Cerebellar cortex (tissue), 1 donor: Measurements from ENCODE around the gene UNC93A.
"Not testable (repeated sequence)": the region's sequence is repeated elsewhere in the genome, so short reads cannot be mapped to it uniquely, and the experiment has no call there.

ENCODE experiments used
- DNase-seq: peaks from one replicate; pipeline ENCODE4 v3.0.0-alpha.2; 2015; ENCODE audit warnings: low spot score

Gene UNC93A

DNA sequence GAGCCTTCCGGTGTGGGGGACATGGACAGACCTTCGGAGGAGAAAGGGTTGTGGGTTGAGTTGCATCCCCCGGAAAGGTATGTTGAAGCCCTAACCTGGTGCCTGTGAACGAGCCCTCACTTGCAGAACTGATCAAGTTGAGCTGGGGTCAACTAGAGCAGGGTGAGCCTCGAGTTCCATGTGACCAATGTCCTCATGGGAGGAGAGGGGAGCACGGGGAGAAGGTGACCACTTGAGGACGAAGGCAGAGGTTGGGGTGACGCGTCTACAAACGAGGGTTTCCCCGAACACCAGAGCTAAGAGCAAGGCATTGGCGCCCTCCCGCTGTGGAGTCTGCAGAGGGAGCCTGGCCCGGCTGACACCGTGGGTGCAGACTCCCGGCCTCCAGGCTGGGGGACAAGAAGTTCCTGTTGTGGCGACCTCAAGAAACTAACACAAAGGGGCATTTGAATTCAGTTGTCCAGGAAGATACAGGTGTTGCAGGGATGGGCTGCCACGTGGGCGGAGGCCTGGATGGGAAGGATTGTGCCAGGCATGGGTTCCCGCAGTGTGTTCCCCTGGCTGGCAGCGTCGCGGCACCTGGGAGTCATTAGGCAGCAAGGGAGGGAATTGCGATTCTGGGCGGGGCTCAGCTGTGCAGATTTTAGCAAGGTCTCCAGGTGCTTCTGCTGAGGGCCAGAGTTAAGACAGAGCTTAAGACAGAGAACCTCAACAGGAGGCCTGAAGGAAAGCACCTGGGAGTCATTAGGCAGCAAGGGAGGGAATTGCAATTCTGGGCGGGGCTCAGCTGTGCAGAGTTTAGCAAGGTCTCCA lies 20.4 kb upstream of the UNC93A start:
- DNase-seq: no peak

DNA sequence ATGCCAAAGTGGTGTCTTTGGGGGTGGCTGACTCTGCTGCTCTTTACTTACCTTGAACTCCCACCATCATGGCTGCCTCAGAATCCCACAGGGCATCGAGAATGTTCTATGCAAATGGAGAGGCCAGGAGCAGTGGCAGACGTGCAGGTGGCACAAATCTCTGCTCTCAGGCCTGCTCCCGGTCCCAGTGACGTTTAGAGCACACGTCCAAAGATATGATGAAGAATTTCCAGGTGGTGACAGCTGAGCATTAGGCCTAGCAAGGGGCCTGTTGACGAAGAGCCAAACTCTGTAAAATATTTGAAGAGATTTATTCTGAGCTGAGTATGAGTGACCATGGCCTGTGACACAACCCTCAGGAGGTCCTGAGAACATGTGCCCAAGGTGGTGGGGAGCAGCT lies 19.0 kb upstream of the UNC93A start:
- no peak for DNase-seq

DNA sequence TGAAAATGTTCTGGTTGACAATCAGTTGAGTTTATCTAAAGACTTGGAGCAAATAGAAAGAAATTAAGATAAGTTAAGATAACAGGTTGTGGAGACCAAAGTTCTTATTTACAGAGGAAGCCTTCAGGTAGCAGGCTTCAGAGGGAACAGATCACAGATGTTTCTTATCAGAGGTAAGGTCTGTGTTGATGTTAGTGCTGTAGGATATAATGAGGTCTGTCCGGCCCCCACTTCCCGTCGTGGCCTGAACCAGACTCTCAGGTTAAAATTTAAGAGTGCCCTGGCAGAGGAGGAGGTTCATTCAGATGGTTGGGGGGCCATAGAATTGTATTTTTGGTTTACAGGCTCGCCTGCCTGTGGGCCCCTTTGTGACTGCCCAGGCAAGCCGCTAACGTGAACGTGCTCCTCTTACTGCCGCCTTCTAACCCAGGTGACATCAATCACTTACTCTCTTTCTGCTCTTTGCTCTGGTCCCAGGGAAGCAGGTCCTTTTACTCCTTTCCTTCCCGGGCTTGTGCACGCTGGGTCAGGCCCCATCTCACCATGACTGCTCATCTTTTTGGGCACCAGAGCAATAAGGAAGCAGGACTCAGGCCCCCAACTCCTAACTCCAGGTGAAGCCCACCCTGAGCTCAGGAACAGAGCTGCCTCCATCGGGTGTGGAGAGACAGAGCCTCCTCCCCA lies 18.3 kb upstream of the UNC93A start:
- DNase-seq: no peak

DNA sequence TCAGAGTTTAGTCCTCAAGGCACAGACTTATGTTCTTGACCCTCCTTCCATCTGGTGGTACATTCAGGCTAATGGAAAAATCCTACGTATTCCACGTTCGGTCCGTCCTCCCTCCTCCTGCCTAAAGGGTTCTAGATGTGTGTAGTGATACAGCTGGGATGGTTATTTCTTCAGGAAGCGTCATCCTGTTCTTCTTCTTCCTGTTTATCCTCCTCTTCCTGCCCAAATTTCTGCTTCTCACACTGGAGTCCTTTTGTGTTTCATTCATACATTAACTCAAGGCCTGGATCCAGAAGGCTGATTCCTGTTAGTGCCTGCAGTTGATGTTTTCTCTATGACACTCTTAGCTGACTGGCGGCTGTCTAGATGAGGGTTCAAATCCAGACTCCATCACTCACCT lies 16.8 kb upstream of the UNC93A start:
- no peak for DNase-seq

DNA sequence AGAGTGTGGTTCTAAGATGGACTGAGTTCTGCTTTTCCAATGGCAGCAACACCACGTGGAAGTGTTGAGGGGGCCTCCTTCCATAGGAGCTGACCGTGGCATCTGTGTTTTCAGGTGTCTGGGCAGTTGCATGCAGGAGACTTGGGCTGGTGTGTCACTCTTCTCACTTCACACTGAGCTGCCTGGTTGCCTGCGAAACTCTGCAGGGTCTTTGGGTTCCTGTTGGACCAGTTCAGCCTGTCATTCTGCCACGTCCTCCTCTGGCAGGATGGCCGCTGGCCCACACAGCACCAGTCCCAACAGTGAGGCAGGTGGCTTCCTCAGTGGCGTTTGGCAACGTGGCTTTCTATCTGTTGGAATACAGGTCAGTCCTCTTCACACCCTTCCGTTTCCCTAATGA lies 16.1 kb upstream of the UNC93A start:
- peak; percentile 26 for DNase-seq

DNA sequence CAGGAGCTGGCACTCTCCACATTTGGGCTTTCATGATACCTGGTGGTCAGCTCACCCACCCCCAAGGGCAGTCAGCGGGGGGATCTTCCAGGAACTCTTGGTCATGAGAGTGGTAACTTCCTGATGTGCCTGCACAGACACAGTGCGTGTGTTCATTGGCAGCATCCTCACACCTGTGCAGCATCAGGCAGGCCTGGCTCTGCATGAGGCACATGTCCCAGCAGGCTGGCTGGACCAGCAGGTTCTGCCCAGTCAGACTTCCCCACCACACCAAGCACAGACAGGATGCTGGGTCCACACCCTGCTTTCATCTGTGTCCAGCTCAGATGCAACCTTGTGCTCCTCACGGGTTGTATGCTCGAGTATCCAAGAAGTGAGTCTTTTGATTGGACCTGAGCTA lies 15.7 kb upstream of the UNC93A start:
- no peak for DNase-seq

DNA sequence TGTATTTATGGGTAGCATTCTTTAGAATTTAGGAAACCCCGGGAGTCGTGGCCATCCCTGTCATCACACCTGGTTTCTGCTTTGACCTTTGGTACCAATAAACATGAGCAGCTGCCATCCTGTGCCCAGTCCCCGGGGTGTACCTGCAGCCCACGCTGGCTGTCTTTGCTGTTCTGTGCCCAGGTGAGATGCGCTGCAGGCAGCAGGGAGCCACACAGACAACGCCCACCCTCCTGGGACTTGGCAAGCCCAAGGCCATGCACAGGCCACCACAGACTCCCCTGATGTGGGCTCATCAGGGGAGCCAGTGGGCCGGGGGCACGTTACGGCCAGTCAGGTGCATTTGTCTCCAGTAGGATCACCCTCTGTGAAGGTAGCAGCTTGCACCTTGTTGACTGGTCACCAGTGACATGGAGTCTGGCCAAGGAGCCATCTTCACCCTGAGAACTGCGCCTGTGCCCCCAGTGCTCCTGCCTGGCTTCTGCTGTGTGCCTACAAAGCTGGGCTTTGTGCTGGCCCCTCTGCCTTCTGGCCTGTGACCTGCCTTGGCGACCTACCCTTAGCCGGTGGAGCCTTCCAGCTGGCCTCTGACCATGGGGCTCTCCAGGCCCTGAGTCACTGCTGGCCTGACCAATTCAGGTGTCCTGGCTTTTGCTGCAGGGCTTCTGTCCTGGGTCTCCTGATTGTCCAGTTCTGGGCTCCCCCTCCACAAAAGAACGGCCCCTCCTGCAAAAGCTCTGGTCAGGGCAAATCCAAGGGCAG lies 14.2 kb upstream of the UNC93A start:
- DNase-seq: no peak

DNA sequence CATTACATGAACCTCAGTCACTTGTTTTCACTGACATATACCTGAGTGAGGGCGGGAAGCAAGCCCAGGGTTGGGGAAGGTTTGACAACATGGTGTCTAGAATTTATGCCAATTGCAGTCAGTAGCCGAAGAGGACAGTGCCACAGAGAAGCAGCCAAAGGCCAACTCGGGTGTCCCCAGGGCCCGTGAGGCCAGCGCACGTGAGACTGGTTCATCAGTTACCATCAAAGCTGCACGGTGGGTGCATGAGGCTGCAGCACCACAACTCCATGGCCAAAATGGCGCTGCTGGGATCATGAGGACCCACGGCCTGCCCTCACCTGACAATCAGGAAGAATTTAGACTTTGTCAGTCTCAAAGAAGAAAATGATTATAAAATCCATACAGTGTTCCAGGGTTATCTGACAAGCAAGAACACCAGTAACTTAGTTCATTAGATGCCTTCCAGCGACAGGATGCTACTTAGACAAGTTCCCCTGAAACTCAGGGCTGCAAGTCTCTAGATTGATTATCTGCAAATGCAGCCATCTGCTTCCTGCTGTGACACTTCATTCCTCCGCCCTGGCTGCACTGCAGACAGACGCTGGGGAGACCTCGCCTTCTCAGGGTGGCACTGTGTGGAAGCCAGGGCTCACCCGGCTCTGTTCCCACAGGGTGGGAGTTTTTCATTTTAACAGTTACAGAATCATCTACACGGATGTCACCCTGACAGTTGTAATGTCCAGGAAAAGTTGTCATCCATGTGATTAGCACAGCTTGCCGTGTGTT lies 12.8 kb upstream of the UNC93A start:
- DNase-seq: not testable (repeated sequence)

DNA sequence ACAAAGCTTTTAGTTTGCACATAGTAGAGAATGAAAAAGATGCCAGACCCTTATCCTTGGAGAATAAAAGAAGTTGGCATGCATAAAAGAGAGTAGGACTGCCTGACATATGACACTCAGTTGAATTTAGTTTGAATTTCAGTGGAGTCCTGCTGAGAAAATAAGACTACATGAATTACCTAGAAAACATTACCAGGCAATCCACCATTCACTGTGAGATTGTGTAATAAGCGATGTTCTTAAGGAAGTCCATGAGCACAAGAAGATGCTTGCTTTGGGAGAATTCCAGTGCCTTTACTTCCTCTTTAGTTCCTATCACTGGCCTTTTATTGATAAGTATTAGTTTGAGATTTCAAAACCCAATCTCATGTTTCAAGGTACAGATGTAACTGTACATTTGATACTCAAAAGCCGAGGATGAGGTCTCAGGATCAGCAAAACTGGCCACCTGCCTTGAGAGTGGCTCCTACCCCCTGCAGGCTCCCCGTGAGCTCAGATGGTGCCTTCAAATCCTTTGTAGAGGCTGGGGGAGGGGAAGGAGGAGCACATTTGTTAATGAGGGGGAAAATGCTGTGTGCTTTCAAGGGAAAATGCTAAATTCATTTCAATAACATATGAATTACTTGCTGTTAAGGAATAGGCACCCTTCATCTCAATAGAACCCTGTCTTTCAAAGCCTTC lies 11.2 kb upstream of the UNC93A start:
- no peak for DNase-seq

DNA sequence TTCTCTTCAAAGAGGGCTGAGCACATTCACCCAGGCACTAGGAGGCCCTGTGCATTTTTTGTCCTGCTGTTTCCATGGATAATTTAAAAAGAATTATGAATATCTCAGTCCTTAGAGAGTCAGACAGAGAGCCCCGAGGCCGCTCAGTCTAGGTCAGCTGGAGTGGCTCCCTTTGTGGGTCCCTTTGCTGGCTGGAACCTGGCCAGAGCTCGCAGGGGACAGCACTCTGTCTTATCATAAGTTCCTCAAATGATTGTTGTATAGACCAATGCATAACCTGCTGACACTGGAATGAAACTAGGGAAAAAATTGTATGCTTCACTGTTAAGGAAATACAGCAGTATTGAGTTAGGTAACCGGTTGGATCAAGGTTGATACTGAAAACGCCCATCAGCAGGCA lies 10.6 kb upstream of the UNC93A start:
- DNase-seq: not testable (repeated sequence)

DNA sequence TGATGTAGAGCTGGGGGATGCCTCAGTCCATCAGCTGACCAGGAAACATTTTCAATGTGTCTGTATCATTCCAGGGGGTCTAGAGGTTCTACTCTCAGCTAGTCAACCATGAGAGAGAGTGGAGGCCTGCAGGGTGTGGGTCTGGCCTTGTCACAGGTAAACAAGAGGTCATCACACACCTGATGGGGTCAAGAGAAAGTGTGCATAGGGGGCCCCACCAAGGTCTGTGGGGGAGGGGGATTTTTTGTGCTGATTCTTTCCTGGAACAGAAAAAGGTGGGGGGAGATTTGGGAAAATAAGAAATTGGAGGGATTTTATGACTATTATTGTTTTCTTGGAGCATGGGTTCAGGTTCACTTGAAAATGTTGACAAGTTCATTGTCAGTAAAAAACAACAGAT lies 8.9 kb upstream of the UNC93A start:
- no peak for DNase-seq

DNA sequence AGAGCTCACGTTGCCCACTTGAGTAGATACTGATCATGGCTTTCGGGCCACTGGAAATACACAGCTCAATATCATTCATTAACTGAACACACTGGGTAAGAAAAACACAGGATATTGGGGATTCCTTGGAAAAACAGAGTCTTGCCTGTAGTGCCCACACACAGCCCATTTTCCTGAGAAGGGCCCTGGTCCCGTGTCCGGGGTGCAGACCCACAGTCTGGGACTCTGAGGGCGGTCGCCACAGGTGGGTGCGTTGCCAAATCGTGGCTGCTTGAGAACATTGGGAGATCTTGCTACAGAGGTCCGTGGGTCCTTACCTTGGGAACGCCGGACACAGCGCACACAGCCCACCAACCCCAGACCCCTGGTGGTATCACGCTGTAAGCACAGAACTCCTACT lies 6.5 kb upstream of the UNC93A start:
- DNase-seq: not testable (repeated sequence)

DNA sequence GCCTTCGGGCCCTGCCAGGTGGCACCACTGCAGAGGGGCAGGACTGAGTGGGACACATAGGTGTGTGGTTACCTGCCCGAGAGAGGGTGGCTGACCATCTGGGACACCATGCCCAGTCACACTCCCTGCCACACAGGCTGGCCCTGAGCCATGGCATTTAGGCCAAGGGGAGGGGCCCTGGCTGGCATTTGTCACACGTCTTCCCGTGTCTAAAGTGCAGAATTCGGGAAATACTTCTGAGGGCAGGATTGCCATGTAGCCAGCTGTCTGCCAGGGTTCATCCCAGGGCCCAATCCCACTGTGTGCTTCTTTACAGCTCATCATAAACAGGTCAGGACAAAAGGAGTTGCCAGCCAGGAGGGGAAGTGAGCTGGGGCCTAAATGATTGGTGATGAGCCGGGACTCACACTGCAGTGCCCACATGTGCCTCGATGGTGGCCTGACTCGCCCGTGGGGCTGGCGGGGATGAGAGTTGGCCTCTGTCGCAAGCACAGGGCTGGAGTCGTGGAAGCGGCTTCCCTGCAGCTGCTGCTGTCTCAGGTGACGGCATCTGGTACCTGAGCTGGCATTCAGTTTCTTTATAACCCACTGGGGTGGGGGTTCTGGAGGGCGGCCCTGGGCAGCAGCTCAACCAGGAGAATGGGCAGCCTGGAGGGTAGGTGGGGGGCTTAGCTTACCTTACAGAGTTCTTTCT lies 5.9 kb upstream of the UNC93A start:
- peak; percentile 53 for DNase-seq

DNA sequence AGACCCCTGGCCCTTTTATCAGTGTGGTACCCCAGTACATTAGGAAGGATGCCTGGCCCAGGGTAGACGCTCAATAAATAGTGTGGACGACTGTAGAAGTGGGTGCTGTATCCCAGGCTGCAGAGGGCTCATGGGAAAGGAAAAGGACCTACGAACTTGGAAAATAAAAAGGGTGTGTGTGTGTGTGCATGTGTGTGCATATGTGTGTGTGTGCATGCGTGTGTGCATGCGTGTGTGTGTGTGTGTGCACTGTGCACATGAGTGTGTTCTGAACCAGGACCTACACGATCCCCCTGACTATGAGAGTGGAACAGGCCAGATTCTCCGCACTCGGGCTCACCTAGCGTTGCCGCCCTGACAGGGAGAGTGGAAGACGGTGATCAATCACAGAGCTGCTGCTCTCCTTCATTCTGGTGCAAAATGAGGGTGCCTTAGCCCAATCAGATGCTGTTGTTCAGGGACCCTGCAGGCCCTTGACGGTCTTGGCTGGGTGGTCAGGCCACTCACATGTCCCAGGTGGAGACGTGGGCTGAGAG lies 3.5 kb upstream of the UNC93A start:
- DNase-seq: no peak

DNA sequence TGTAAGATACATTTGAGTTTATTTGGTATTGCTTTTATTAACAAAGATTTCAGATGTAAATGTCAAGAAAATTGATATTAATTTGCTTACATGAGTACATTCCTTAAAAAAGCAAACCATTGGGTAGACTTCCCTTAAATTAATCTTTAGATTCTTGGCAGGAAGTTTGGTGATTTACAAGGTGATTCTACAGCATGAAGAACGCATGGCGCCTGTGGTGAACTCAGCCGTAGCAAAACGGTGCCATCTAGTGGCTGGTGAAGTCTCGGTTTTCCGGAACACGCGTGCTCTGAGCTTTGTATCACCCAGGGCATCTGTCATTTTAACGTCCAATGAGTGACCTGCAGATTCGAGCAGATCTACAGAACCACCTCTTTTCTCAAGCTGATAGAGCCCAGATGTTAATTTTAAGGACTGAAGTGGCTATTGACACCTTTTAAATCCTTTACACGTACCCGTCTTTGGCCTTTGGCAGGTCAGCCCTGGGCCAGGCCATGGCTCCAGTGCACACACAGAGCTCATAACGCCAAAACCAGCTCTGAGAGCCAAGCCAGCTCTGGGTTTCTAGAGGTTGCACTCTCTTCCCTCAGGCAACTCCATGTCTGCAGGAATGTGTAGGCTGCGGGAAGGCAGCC lies 2.4 kb upstream of the UNC93A start:
- peak; percentile 55 for DNase-seq

DNA sequence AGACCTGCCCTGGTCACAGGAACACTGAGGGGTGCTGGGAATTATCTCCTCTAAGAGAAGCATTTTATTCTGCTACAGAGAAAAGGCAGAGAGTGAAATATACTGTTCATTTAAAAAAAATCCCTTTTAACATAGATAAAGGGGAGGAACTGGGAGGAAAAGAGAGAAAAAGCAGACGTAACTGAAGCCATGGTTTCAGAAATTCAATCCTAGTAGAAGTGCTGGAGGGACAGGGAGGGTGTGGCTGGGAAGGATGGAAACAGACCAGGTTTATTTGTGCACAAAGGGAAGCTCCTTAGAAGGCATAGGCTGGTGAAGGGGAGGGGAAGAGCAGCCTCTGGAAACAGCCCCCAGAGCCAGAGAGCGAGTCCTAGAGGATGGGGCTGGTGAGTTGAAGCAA lies 1.8 kb upstream of the UNC93A start:
- DNase-seq: not testable (repeated sequence)

DNA sequence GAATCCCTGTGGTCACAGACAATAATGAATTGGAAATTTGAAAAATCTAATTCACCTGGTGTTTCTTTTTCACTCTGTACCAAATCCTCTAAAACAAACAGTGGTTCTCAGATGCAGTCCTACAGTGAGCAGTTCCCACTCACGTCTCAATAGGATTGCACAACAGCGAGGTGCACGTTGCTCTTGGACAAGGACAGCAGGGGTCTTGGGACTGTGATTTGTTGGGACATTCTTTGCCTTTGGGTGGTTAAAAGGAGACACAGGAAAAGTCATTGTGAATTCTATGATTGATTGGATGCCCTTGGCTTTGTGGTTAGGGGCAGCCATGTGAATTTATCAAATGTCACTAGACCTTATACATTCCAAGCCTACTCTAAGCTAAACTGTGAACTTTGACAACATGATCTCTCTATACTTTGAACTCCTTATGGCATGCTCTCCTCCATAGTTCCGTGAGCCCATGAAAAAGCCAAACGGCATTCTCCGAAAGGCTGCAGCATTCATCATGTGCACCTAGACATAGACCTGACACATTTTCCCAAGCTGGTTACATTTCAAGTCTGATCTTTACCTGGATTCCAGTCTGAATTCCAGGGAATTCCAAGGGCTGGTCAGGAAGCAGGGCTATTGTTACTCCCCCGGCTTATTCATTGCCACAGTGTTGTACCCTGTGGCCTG lies 647 bp downstream of the UNC93A start:
- no peak for DNase-seq

DNA sequence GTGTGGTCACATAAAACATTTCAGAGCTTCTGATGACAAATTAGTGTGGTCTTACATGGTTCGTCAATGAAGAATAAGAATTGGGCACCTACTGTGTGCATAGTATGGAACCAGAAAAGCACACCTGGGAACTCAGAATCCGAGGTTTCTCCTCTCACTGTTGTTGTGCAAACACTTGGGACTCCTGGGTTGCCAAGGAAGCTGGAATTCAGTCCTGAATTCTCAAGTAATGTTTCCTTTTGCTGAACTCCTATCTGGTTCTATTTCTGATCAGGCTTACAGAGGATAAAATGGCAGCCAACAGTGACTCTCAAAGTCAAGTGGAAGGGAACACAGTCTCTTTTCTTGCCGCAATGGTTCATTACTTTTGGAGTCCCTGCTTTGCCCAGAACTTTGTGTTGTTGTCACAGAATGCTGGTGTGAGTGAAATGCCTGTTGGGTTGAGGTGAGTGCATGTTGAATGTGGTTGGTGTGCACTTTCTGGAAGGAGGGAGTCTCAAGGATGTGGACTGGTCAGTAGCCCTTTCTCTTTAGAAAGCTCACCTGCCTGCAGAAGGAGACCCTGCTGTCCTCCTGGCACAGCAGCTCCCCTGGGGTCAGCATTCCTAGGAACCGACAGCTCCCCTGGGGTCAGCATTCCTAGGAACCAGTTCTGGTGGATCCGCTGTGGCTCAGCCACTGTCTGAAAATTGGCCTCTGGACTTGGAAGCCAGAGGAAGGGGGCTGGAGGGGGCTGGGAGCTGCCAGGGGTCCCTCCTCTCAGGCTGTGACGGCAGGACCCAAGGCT lies 1.4 kb downstream of the UNC93A start:
- no peak for DNase-seq

DNA sequence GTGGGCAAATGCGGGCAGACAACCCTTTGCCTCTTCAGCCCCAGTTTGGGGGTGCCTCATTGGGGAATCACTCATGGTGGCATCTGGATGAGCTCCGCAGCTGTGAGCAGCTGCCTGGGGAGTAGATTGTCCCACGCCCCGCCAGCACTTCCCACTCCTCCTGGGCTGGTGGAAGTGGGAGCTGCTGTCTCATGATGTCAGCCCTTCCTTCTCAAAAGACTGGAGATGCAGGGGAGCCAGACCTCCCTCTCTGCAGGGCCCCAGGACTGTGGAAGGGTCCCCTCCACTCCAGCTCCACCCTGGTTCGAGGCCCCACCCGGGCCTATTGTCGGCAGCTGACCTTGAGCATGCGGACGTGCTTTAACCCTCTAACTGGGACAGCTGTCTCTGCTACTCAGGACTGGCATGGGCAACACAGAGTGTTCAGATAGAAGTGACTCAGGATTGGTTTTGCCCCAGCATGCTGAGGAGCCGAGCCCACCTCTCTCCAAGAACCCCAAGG lies 2.0 kb downstream of the UNC93A start:
- DNase-seq: no peak
